ENCODE data around the gene NACC2.

Gene NACC2

DNA sequence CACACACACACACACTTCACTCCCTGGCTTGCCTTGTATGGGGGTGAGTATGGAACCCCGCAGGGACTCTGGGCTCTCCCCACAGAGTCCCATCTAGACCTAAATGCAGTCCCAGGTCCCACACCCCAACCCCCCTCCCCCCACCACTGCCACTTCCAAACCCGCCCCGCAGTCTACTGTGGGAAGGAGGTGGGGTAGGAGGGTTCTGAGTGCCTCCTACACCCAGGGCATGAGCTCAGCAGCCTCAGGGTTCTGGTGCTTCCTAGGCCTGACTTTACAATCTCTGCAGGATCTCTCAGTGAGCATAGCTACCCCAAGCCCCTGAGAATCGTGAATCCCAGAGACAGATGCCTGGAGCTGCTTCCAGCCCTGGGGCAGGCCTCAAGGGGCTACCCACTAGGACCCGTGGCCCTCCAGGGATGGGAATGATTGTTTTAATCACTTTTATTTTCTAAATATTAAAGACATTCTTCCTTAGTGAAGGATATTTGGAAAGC is 1.5 kb upstream of the NACC2 start:
- in situ Hi-C loops (cut with MboI; ENCODE audit: low sequenced_read_pairs), result no loop called here

- in situ Hi-C loops (cut with MboI; ENCODE audit: low sequenced_read_pairs), result no loop called here
Observed at GRCh38 chr9:136093995-136094881, 851 bp downstream of the NACC2 start.

- in situ Hi-C loops (cut with MboI; ENCODE audit: low sequenced_read_pairs), result no loop called here
Observed at GRCh38 chr9:136093346-136093986, 1.6 kb downstream of the NACC2 start.

DNA sequence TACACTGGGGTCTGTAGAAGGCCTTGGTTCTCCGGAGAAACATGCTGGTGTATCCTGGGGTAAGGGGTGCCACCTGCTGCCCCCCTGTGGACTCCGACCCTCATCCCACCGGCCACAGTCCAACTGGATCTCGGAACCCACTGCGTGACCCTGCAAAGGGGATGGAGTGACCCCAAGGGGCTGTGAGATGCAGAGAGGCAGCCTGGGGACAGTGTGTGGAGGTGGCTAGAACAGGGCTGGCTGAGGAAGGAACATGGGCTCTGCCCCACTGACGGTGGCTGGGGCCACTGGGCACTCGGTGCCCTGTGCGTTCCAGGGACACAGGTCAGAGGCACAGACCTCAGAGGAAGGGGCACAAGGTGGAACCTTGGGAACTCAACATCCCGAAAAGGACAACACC is 2.3 kb downstream of the NACC2 start:
- in situ Hi-C loops (cut with MboI; ENCODE audit: low sequenced_read_pairs), result no loop called here

GRCh38 chr9:136092353-136092650 is 2.8 kb downstream of the NACC2 start:
- in situ Hi-C loops (cut with MboI; ENCODE audit: low sequenced_read_pairs), result no loop called here

- in situ Hi-C loops (cut with MboI; ENCODE audit: low sequenced_read_pairs), result no loop called here
Observed at GRCh38 chr9:136091582-136092352, 3.3 kb downstream of the NACC2 start.

GRCh38 chr9:136090768-136091581 is 4.1 kb downstream of the NACC2 start:
- in situ Hi-C loops (cut with MboI; ENCODE audit: low sequenced_read_pairs), result no loop called here

- in situ Hi-C loops (cut with MboI; ENCODE audit: low sequenced_read_pairs), result no loop called here
Observed at GRCh38 chr9:136090056-136090735, 4.9 kb downstream of the NACC2 start.

DNA sequence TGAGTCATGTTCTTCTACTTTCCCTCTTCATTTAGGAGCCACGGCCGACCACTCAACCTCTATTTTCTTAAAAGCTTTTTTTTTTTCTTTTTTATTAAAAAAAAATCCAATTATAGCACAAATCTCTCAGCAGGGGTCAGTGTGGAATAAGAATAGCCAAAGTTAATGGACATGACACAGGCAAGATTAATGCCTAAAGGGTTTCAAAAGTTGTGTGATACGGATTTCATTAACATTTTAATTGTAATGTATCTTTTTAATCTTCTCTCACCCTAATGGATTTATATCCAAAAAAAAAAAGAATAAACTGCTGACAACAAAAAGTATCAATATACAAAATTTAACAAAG is 5.4 kb downstream of the NACC2 start:
- in situ Hi-C loops (cut with MboI; ENCODE audit: low sequenced_read_pairs), result no loop called here

DNA sequence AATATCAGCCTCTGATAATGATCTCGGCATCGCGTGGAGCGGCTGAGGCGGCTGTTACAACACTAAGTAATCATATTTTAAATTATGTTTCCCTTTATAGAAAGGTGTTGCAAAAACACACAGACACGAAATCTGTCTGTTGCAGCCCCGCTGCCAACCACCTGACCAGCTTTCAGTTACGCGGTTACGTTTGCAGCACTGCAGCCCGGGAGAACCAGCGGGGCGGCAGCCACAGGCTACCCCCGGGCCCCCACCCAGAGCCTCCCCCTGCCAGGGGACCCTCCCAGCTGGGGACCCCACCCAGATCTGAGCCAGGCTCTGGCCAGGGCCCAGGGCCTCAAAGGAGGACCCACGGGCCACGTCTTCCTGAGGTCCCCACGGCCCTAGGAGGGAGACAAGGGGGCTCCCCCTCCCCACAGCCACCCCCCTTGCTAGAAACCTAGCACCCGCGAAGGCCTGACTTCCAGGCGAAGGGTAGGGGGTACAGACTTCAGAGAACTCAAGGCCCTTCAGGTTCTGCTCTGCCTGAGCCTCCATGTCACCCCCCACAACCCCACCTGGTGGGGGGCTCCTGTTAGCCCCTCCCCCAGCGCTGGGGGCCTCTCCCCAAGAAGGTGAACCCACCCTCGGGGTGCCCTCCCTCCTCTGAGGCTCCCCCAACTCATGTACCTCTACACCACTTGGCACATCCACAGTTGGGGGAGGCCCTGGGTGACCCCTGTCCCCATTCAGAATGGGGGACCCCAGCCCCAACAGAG is 6.0 kb downstream of the NACC2 start:
- in situ Hi-C loops (cut with MboI; ENCODE audit: low sequenced_read_pairs), result no loop called here

- in situ Hi-C loops (cut with MboI; ENCODE audit: low sequenced_read_pairs), result no loop called here
Observed at GRCh38 chr9:136088481-136088938, 6.6 kb downstream of the NACC2 start.

- in situ Hi-C loops (cut with MboI; ENCODE audit: low sequenced_read_pairs), result no loop called here
Observed at GRCh38 chr9:136087741-136088480, 7.2 kb downstream of the NACC2 start.

DNA sequence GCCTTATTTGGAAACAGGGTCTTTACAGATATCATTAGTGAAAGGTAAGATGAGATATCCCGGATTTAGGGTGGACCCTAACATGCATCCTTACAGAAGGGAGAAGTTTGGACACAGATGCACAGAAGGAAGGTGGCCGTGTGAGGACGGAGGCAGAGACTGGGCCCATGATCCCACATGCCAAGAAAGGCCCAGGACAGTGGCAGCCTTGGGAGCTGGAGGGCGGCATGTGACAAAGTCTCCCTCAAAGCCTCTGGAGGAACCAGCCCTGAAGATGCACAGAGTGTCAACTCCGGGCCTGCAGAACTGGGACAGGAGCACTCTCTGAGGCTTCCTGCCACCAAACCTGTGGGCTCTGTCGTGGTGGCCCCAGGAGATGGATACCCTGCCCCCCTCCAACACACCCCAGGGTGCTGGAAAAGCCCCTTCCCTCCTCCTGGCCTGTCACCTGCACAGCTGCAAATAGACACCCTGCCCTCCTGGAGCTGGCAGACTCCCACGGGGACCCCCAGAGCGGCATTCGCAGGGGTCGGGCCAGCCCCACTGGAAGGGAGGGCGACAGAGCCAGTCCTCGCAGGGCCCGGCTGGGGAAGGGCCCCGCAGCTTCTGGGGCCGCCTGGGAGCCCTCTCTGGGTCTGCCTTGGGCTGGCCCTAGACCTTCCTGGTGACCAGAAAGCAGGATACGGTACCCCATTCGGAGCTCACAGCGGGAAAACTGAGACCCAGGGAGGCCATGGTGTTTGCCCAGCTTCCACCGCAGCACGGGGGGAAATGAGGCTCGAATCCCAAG is 7.9 kb downstream of the NACC2 start:
- in situ Hi-C loops (cut with MboI; ENCODE audit: low sequenced_read_pairs), result no loop called here

DNA sequence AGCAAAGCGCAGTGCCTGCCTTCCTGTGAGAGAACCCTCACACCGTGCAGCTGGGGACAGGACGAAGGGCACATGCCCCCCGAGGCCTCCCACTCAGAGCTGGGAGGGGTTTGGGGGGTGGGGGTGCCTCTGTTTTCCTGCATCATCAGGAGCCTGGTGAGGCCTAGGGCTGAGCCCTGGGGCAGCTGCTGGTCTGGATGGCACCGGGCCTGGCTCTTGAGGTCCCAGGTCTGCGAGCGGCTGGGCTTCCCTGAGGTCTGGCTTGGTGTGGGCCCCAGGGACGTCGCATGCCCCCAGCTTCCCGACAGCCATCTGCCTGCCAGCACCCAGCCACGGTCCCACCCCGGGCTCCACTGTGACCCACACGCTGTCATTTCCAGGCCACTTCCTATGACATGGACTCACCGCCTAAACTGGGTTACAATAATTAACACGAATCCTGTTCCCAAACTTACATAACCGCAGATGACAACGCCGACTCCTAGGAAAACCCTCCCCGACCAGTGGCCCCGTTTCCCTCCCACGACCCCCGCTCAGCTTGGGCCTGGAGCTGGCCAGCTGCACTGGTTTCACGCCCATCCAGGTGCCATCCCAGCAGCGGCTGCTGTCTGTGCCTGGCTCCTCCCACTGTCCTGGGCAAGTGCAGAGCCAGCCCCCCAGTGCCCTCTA is 8.7 kb downstream of the NACC2 start:
- in situ Hi-C loops (cut with MboI; ENCODE audit: low sequenced_read_pairs), result no loop called here

- in situ Hi-C loops (cut with MboI; ENCODE audit: low sequenced_read_pairs), result no loop called here
Observed at GRCh38 chr9:136085815-136086212, 9.3 kb downstream of the NACC2 start.

DNA sequence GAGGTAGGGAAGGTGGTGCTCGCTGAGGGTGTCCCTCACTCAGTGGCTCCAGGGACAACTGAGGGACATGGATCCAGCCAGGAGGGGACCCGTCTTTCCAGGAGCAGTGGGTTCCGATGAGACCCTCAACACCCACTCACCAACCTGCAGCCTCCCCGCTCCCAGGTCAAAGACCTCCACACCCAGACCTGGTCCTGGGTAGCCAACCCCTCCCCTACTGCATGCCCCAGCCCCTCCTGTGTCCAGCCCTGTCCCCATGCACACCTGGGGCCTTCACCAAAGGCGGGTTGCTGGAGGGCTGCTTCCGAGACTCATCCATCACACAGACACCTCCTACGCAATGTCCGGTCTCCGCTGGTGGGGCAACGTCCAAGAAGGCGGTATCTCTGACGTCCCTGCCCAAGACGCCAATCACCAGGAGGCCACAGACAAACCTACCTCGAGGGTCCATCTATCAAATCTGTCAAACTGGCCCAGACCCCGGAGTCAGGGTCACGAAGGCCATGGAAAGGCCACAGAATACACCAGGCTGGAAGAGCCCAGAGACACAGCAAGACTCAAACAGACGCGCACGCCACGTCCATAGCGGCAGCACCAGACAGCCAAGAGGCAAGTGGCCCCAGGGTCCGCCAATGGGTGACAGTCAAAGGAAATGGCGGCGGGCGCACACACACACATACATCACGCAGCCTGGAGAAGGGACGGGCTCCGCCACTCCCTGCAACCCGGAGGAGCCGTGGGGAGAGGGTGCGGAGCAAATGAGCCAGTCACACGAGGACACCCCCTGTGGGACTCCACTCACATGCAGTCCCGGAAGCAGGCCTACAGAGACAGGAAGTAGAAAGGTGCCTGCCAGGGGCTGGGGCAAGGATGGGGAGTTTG is 10.8 kb downstream of the NACC2 start:
- in situ Hi-C loops (cut with MboI; ENCODE audit: low sequenced_read_pairs), result no loop called here
